Colonic mucosa (tissue), 4 donors: ENCODE results near the gene COA3. TPM values are rescaled to one million over a fixed set of nuclear protein-coding genes. Genes with fewer than 3 reads are reported as not detected.

Experiments
- DNase-seq: peaks from one replicate; pipeline ENCODE4 v3.0.0-alpha.2; 2020
- H3K27ac ChIP-seq: fragments of 200-600 bp; one replicate; pipeline ENCODE4 v1.8.0; 2021
- H3K27me3 ChIP-seq: fragments of 200-600 bp; one replicate; pipeline ENCODE4 v1.8.0; 2021
- H3K36me3 ChIP-seq: fragments of 200-600 bp; one replicate; pipeline ENCODE4 v1.8.0; 2021
- H3K4me1 ChIP-seq: fragments of 200-600 bp; one replicate; pipeline ENCODE4 v1.8.0; 2021; ENCODE audit warnings: mild to moderate bottlenecking
- H3K4me3 ChIP-seq: fragments of 200-600 bp; one replicate; pipeline ENCODE4 v1.8.0; 2021
- H3K9ac ChIP-seq, 2 donors: one replicate each; pipeline ENCODE4 v1.7.0; 2013; ENCODE audit warnings: control low read depth in 2 of 2, low read depth in 2 of 2, low read length in 2 of 2
- H3K9me3 ChIP-seq: fragments of 200-600 bp; one replicate; pipeline ENCODE4 v1.8.0; 2021
- intact Hi-C: fragments of 100-400 bp; cut with DNase I; formaldehyde crosslinking; loops from one replicate; pipeline ENCODE4 v1.14.1; 2022
- total RNA-seq, 2 donors: library from RNA; stranded (reverse); fragmentation: NEBNext Ultra II Directional in 1 of 2; extraction: Animal tissue kit (Norgen Biotek cat#: 25700) in 1 of 2; gene quantifications; one replicate each; pipeline ENCODE4 v1.2.1, GENCODE V29; 2021
- TF ChIP-seq, protein P1 (sequence below): fragments of 200-600 bp; IDR thresholded peaks from one replicate; pipeline ENCODE4 v1.8.0; 2022; ENCODE audit warnings: antibody characterized with exemption, mild to moderate bottlenecking
- donor health status: healthy.
- donor health status: DM: no; HTN: no; CAD: no.
- donor health status: DM: no; HTN: no; CAD: no.

Gene COA3
- total RNA-seq, 2 donors from 2014 or later, result 167 to 219 TPM

- H3K9ac ChIP-seq, result peak overlapping the region; percentile 93 to 96
- H3K36me3 ChIP-seq, result peaks cover 2% of the 10 kb centered on the region
- no peaks in the 10 kb centered on the region for H3K27me3 ChIP-seq
- no peaks in the 10 kb centered on the region for H3K9me3 ChIP-seq
- H3K4me3 ChIP-seq, result peak overlapping the region; percentile 97
- DNase-seq, result no peak
- peaks cover 7% of the 10 kb centered on the region for H3K4me1 ChIP-seq
- intact Hi-C loops, result loop anchor here (5.0 kb wide), 2 partner anchors 112 to 163 kb away; partner anchors contain the start of gene RPL27
- H3K27ac ChIP-seq, result peak overlapping the region; percentile 74
- TF ChIP-seq, protein P1, sequence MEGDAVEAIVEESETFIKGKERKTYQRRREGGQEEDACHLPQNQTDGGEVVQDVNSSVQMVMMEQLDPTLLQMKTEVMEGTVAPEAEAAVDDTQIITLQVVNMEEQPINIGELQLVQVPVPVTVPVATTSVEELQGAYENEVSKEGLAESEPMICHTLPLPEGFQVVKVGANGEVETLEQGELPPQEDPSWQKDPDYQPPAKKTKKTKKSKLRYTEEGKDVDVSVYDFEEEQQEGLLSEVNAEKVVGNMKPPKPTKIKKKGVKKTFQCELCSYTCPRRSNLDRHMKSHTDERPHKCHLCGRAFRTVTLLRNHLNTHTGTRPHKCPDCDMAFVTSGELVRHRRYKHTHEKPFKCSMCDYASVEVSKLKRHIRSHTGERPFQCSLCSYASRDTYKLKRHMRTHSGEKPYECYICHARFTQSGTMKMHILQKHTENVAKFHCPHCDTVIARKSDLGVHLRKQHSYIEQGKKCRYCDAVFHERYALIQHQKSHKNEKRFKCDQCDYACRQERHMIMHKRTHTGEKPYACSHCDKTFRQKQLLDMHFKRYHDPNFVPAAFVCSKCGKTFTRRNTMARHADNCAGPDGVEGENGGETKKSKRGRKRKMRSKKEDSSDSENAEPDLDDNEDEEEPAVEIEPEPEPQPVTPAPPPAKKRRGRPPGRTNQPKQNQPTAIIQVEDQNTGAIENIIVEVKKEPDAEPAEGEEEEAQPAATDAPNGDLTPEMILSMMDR, result no peak
Measured at GRCh38 chr17:42833767-42834422, 35.4 kb upstream of the COA3 start.

DNA sequence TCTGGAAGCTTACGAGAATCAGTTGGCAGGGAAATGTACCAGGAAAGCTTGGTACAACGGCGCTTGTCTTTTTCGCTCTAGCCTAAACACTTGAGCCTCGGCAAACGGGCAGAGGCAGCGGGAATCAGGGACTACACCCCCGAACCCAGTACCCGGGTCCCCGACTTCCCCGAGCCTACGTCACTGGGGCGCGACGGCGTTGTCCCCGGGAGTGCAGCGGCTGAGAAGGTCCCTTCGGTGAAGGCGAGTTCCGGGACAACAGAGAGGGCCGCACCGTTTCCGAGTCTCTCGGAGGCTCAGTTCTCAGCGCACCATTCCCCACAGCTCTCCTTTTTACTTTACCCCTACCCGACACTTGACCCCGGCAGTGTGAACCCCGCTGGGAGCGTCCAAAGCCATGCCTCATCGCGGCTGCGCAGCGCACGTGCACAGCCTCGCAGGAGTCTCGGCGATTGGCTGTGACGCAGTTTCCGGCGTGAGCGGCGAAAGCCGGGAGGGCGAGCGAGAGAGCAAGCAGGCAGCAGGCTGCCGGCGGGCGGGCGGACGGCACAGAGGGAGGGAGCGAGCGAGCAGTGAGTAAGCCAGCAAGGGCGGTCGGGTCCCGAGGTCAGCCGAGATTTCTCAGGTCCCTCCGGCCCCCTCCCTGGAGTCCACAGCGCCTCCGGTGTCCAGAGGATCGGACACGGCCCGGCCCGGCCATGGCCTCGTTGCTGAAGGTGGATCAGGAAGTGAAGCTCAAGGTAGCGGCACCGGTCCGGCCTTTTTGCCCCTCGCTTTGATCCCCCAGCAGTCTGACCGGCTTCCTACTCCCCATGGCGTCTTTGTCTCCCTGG is 34.6 kb upstream of the COA3 start, which contains the start of gene PSME3:
PSME3 (plus strand) TSS at position 464 of the 833 bp plus-strand sequence; CDS start at position 699, 235 bp downstream.
- Histone ChIP-seq H3K27ac (peak within 1 kb of the TSS; percentile 74), H3K27me3 (no peaks in the 10 kb centered on the region), H3K4me3 (peak within 1 kb of the TSS; percentile 97), H3K9me3 (no peaks in the 10 kb centered on the region), H3K9ac (peak within 1 kb of the TSS; percentile 93 to 96), H3K36me3 (no peaks in the 10 kb centered on the region), H3K4me1 (peaks cover 7% of the 10 kb centered on the region)
- peak; percentile 95 for DNase-seq
- TF ChIP-seq, protein P1, result no peak
- intact Hi-C loops, result loop anchor here (5.0 kb wide), 2 partner anchors 111 to 164 kb away; partner anchors contain the start of gene RPL27

GRCh38 chr17:42832213-42832933 is 33.9 kb upstream of the COA3 start:
- intact Hi-C loops, result loop anchor here (5.0 kb wide), 2 partner anchors 110 to 165 kb away; partner anchors contain the start of gene RPL27
- Histone ChIP-seq H3K36me3 (no peaks in the 10 kb centered on the region), H3K4me3 (peak overlapping the region; percentile 97), H3K27ac (peak overlapping the region; percentile 74), H3K27me3 (no peaks in the 10 kb centered on the region), H3K9ac (peak overlapping the region; percentile 93 to 96), H3K9me3 (no peaks in the 10 kb centered on the region), H3K4me1 (peaks cover 7% of the 10 kb centered on the region)
- TF ChIP-seq, protein P1, result no peak
- no peak for DNase-seq

DNA sequence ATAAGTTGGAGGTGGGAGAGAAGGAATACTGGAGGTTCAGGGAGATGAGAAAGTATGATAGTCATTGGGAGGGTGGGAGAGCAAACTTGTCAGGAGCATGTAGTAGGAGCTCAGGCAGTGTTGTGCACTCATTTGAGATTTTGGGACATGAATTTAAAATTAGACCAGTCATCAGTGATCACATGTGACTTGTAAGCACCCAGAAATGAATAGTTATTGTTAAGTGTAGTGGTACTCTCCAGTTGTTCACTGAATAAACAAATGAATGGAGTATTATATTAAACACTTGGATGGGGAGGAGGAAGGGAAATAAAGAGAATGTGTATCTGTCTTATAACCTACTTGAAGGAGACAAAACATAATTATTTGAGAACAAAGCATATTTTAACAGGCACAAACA is 32.5 kb upstream of the COA3 start:
- Histone ChIP-seq H3K27me3 (no peaks in the 10 kb centered on the region), H3K4me3 (no peak overlapping the region)
- intact Hi-C loops, result loop anchor here (5.0 kb wide), 2 partner anchors 109 to 166 kb away; partner anchors contain the start of gene RPL27

More for the DNA sequence above, 32.5 kb upstream of the COA3 start:
- Histone ChIP-seq H3K4me1 (peaks cover 7% of the 10 kb centered on the region), H3K36me3 (no peaks in the 10 kb centered on the region), H3K9ac (no peak overlapping the region), H3K9me3 (no peaks in the 10 kb centered on the region), H3K27ac (no peak overlapping the region)
- no peak for DNase-seq
- TF ChIP-seq, protein P1, result no peak
